ENCODE measurements around the gene CYP2A6.
"Not testable (repeated sequence)": the region's sequence is repeated elsewhere in the genome, so short reads cannot be mapped to it uniquely, and the experiment has no call there.

- TF ChIP-seq, protein P1, sequence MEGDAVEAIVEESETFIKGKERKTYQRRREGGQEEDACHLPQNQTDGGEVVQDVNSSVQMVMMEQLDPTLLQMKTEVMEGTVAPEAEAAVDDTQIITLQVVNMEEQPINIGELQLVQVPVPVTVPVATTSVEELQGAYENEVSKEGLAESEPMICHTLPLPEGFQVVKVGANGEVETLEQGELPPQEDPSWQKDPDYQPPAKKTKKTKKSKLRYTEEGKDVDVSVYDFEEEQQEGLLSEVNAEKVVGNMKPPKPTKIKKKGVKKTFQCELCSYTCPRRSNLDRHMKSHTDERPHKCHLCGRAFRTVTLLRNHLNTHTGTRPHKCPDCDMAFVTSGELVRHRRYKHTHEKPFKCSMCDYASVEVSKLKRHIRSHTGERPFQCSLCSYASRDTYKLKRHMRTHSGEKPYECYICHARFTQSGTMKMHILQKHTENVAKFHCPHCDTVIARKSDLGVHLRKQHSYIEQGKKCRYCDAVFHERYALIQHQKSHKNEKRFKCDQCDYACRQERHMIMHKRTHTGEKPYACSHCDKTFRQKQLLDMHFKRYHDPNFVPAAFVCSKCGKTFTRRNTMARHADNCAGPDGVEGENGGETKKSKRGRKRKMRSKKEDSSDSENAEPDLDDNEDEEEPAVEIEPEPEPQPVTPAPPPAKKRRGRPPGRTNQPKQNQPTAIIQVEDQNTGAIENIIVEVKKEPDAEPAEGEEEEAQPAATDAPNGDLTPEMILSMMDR (IDR thresholded peaks at IDR 0.05), result not testable (repeated sequence)
- TF ChIP-seq POLR2A, EP300 (IDR thresholded peaks at IDR 0.05): not testable (repeated sequence)
These were observed 24.7 kb downstream of the CYP2A6 start for GRCh38 chr19:40825460-40826095.
